ENCODE measurements around the gene BRIP1. TPM values are rescaled to one million over a fixed set of nuclear protein-coding genes. Genes with fewer than 3 reads are reported as not detected.

The BRIP1 gene
- total and polyA plus RNA-seq, 4 donors = 0.21 to 4.3 (median 0.82) TPM

GRCh38 chr17:61733021-61733420 lies 130.3 kb downstream of the BRIP1 start:
- H3K4me3 ChIP-seq = no peak overlapping the region
- no peak overlapping the region for H3K9ac ChIP-seq (ENCODE audit: insufficient read depth in 1 of 2, low read length in 2 of 2)
- no peaks in the 10 kb centered on the region for H3K27me3 ChIP-seq (ENCODE audit: control insufficient read depth in 3 of 3, insufficient read depth in 3 of 3, low read length in 2 of 3)
- ATAC-seq (ENCODE audit: insufficient read depth, low FRiP score) (no peak), DNase-seq (no peak)
- peaks cover 0 to 2% (median 0%) of the 10 kb centered on the region in 4 donors for H3K9me3 ChIP-seq (ENCODE audit: control insufficient read depth in 4 of 4, insufficient read depth in 3 of 4, low read length in 3 of 4)
- 98% methylated on average over 5 of the region's 5 CpGs for WGBS, 2 donors
- TF ChIP-seq CTCF (IDR thresholded peaks at IDR 0.05; ENCODE audit: control extremely low read depth, extremely low read depth) = no peak
- no peak overlapping the region for H3K27ac ChIP-seq (ENCODE audit: low read depth in 1 of 2, low read length in 1 of 2)
- H3K36me3 ChIP-seq (ENCODE audit: control insufficient read depth in 4 of 4, insufficient read depth in 4 of 4, low read length in 4 of 4) = peaks cover 0 to 1% (median 0%) of the 10 kb centered on the region in 4 donors
- peaks cover 0 to 2% (median 0%) of the 10 kb centered on the region in 5 donors for H3K4me1 ChIP-seq (ENCODE audit: control insufficient read depth in 5 of 5, insufficient read depth in 5 of 5, low read length in 5 of 5)

- H3K9ac ChIP-seq (ENCODE audit: insufficient read depth in 1 of 2, low read length in 2 of 2) = no peak overlapping the region
- no peaks in the 10 kb centered on the region for H3K27me3 ChIP-seq (ENCODE audit: control insufficient read depth in 3 of 3, insufficient read depth in 3 of 3, low read length in 2 of 3)
- H3K4me1 ChIP-seq (ENCODE audit: control insufficient read depth in 5 of 5, insufficient read depth in 5 of 5, low read length in 5 of 5) = peaks cover 0 to 2% (median 0%) of the 10 kb centered on the region in 5 donors
- H3K36me3 ChIP-seq (ENCODE audit: control insufficient read depth in 4 of 4, insufficient read depth in 4 of 4, low read length in 4 of 4) = no peaks in the 10 kb centered on the region
- DNase-seq (no peak), ATAC-seq (ENCODE audit: insufficient read depth, low FRiP score) (no peak)
- TF ChIP-seq CTCF (IDR thresholded peaks at IDR 0.05; ENCODE audit: control extremely low read depth, extremely low read depth) = no peak
- WGBS, 2 donors = 75 to 81% methylated on average over 3 of the region's 3 CpGs
- H3K4me3 ChIP-seq = no peak overlapping the region
- H3K27ac ChIP-seq (ENCODE audit: low read depth in 1 of 2, low read length in 1 of 2) = no peak overlapping the region
- H3K9me3 ChIP-seq (ENCODE audit: control insufficient read depth in 4 of 4, insufficient read depth in 3 of 4, low read length in 3 of 4) = peaks cover 0 to 2% (median 0%) of the 10 kb centered on the region in 4 donors
Observed at GRCh38 chr17:61732169-61732568, 131.2 kb downstream of the BRIP1 start.

GRCh38 chr17:61731330-61731729 lies 132.0 kb downstream of the BRIP1 start:
- DNase-seq (no peak), ATAC-seq (ENCODE audit: insufficient read depth, low FRiP score) (no peak)
- H3K36me3 ChIP-seq (ENCODE audit: control insufficient read depth in 4 of 4, insufficient read depth in 4 of 4, low read length in 4 of 4) = no peaks in the 10 kb centered on the region
- no peaks in the 10 kb centered on the region for H3K9me3 ChIP-seq (ENCODE audit: control insufficient read depth in 4 of 4, insufficient read depth in 3 of 4, low read length in 3 of 4)
- no peak for TF ChIP-seq CTCF (IDR thresholded peaks at IDR 0.05; ENCODE audit: control extremely low read depth, extremely low read depth)
- no peak overlapping the region for H3K9ac ChIP-seq (ENCODE audit: insufficient read depth in 1 of 2, low read length in 2 of 2)
- H3K27me3 ChIP-seq (ENCODE audit: control insufficient read depth in 3 of 3, insufficient read depth in 3 of 3, low read length in 2 of 3) = no peaks in the 10 kb centered on the region
- peaks cover 0 to 2% (median 0%) of the 10 kb centered on the region in 5 donors for H3K4me1 ChIP-seq (ENCODE audit: control insufficient read depth in 5 of 5, insufficient read depth in 5 of 5, low read length in 5 of 5)
- no peak overlapping the region for H3K4me3 ChIP-seq
- H3K27ac ChIP-seq (ENCODE audit: low read depth in 1 of 2, low read length in 1 of 2) = no peak overlapping the region

DNA sequence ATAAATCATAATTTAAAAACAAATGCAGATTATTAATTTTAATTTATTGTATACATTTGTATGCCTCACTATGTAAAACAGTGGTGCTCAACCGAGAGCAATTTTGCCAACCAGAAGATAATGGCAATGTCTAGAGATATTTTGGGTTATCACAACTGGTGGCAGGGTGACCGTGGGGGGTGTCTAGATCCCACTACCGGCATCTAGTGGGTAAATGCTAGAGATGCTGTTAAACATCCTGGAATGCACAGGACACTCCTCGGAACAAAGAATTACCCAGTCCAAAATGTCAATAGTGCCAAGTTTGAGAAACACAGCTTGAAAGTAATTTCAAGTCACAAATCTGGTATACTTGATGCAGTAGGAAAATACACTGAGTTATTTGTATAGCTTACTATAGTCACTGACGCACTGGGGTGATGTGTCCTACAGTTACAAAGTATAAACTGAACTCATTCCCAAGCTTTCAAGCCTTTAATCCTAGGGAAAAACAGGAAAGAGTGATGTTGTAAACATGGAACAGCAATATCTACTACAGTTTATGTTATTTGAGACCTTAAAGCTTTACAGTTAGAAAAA lies 133.5 kb downstream of the BRIP1 start:
- no peak for ATAC-seq (ENCODE audit: insufficient read depth, low FRiP score)
- Histone ChIP-seq H3K9ac (ENCODE audit: insufficient read depth in 1 of 2, low read length in 2 of 2) (no peak overlapping the region), H3K27ac (ENCODE audit: low read depth in 1 of 2, low read length in 1 of 2) (no peak overlapping the region), H3K9me3 (ENCODE audit: control insufficient read depth in 4 of 4, insufficient read depth in 3 of 4, low read length in 3 of 4) (no peaks in the 10 kb centered on the region), H3K4me3 (no peak overlapping the region), H3K36me3 (ENCODE audit: control insufficient read depth in 4 of 4, insufficient read depth in 4 of 4, low read length in 4 of 4) (no peaks in the 10 kb centered on the region), H3K4me1 (ENCODE audit: control insufficient read depth in 5 of 5, insufficient read depth in 5 of 5, low read length in 5 of 5) (peaks cover 0 to 6% (median 0%) of the 10 kb centered on the region in 5 donors), H3K27me3 (ENCODE audit: control insufficient read depth in 3 of 3, insufficient read depth in 3 of 3, low read length in 2 of 3) (no peaks in the 10 kb centered on the region)
- TF ChIP-seq CTCF (IDR thresholded peaks at IDR 0.05; ENCODE audit: control extremely low read depth, extremely low read depth) = no peak
- WGBS, 2 donors = 78 to 84% methylated on average over 5 of the region's 5 CpGs
- DNase-seq = peak in 2 of 3 donors; percentile 25 to 33

Measured in lung (tissue), 12 donors.